ENCODE measurements around the gene C5orf58.

C5orf58 gene

GRCh38 chr5:170288551-170288950, 55.8 kb downstream of the C5orf58 start:
- Histone ChIP-seq H3K9me3 (peaks cover 20% of the 10 kb centered on the region; the same call in 1 of the 2 replicates), H3K4me3 (no peak overlapping the region), H3K4me2 (peak overlapping the region; percentile 32), H3K4me1 (peaks cover 90% of the 10 kb centered on the region), H3K36me3 (peaks cover 94% of the 10 kb centered on the region), H3K9ac (no peak overlapping the region), H4K20me1 (peaks cover 68% of the 10 kb centered on the region), H3K27me3 (no peaks in the 10 kb centered on the region), H3K27ac (0 out of 2 replicates have a peak overlapping the region, but pooled peaks have one; percentile 5)
- TF ChIP-seq Cebpa-rat (IDR thresholded peaks at IDR 0.05): no peak

- H3K27me3 ChIP-seq: no peaks in the 10 kb centered on the region
- H4K20me1 ChIP-seq: peaks cover 73% of the 10 kb centered on the region
- no peak overlapping the region for H3K4me3 ChIP-seq
- no peak for TF ChIP-seq Cebpa-rat (IDR thresholded peaks at IDR 0.05)
- peaks cover 88% of the 10 kb centered on the region for H3K36me3 ChIP-seq
- H3K9ac ChIP-seq: no peak overlapping the region
- H3K9me3 ChIP-seq: peaks cover 18% of the 10 kb centered on the region; the same call in 1 of the 2 replicates
- no peak overlapping the region for H3K27ac ChIP-seq
- H3K4me2 ChIP-seq: peak overlapping the region; percentile 32; the same call in 1 of the 2 replicates
- peaks cover 91% of the 10 kb centered on the region for H3K4me1 ChIP-seq
Observed at GRCh38 chr5:170289121-170289520, 56.3 kb downstream of the C5orf58 start.

- H3K36me3 ChIP-seq: peaks cover 82% of the 10 kb centered on the region
- no peak overlapping the region for H3K4me2 ChIP-seq
- H3K9me3 ChIP-seq: peaks cover 12% of the 10 kb centered on the region; the same call in 1 of the 2 replicates
- H4K20me1 ChIP-seq: peaks cover 80% of the 10 kb centered on the region
- no peaks in the 10 kb centered on the region for H3K27me3 ChIP-seq
- no peak for TF ChIP-seq Cebpa-rat (IDR thresholded peaks at IDR 0.05)
- peaks cover 94% of the 10 kb centered on the region for H3K4me1 ChIP-seq
- no peak overlapping the region for H3K9ac ChIP-seq
- no peak overlapping the region for H3K27ac ChIP-seq
- no peak overlapping the region for H3K4me3 ChIP-seq
Observed at GRCh38 chr5:170289764-170290163, 57.0 kb downstream of the C5orf58 start.

DNA sequence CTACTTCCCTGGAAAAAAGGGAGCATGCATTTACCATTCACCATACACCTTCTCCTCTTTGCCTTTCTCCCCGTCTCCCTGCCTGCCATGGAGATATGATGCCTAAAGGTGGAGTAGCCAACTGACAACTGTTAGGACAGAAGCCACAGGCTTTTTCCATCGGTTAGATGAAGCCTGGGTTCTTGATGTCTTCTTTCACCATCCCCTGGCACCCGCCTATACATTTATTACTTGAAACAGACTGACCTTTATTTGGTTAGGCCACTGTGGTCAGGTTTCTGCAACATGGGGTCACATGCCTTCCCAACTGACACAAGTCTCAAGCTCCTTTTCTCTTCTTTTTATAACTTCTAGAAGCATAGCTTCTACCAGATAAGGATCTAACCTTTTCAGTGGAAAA, 57.7 kb downstream of the C5orf58 start:
- Histone ChIP-seq H3K4me3 (no peak overlapping the region), H3K4me1 (peaks cover 94% of the 10 kb centered on the region), H3K9me3 (peaks cover 6% of the 10 kb centered on the region; the same call in 1 of the 2 replicates), H3K4me2 (no peak overlapping the region), H3K27me3 (no peaks in the 10 kb centered on the region), H3K9ac (no peak overlapping the region), H4K20me1 (peaks cover 87% of the 10 kb centered on the region), H3K27ac (no peak overlapping the region), H3K36me3 (peaks cover 75% of the 10 kb centered on the region)
- TF ChIP-seq Cebpa-rat (IDR thresholded peaks at IDR 0.05): no peak

DNA sequence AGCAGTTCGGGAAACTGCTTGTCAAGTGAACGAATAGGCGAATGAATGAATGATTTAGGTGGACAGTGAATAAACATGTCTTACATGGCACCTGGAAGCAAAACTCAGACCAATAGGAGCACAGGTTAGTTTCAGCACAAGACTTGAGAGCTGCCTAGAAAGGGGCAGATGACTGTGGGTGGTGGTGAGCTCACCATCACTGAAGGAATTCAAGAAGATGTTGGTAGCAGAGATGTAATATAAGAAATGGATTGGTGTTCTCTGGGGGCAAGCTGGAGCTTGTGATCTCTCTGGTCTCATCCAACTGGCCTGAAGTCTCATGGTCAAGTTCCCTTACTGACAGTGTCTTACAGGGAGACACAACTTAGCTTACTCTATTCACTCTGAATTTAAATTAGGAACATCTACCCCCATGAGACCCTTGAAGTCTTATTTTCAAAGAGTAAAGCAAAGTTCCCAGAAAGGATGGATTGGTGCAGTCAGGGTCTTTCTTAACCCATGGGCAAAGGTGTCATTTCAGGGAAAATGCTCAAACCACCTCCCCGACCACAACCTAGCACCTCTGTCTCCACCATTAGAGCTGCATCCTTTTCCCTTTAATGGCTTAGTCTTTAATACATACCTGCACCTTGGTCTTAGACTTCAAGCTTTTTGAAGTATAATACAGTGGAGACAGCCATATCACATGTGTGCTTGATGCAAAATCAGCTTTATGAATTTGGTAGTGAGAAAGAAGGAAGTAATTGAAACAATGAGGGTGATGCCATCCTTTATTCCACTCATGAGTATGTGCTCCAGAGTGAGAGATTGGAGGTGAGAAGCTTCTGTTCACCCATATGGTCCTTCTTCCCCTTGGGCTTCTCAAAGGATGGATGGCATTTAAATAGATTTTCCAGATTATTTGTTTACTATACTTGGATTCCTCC, 59.7 kb downstream of the C5orf58 start:
- peak overlapping the region; percentile 96 for H3K4me2 ChIP-seq
- no peak overlapping the region for H3K9ac ChIP-seq
- no peak overlapping the region for H3K27ac ChIP-seq
- H3K9me3 ChIP-seq: no peaks in the 10 kb centered on the region
- H3K4me3 ChIP-seq: no peak overlapping the region
- peaks cover 55% of the 10 kb centered on the region for H3K36me3 ChIP-seq
- peaks cover 77% of the 10 kb centered on the region for H4K20me1 ChIP-seq
- TF ChIP-seq Cebpa-rat (IDR thresholded peaks at IDR 0.05): no peak
- H3K27me3 ChIP-seq: no peaks in the 10 kb centered on the region
- H3K4me1 ChIP-seq: peaks cover 83% of the 10 kb centered on the region

DNA sequence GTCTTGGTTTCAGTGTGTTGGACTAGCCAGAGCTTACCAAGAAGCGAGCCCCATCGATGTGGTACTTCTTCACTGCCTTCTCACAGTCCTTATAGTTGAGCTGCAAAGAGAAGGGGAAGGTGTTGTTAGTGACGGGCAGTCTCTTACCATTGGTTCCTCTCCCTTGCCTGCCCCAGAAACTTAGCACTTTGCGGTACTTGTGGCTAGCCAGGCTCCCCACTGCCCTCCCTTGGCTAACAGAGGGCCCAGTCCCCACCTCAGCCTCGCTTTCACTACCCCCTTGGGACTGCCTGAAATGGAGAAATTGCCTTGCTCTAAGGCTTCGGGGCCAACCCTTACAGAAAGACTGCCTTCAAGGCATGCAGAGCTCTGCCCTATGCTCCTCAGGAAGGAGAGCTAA, 60.5 kb downstream of the C5orf58 start:
- no peak overlapping the region for H3K27ac ChIP-seq
- no peak overlapping the region for H3K9ac ChIP-seq
- TF ChIP-seq Cebpa-rat (IDR thresholded peaks at IDR 0.05): no peak
- peak overlapping the region; percentile 96 for H3K4me2 ChIP-seq
- no peaks in the 10 kb centered on the region for H3K9me3 ChIP-seq
- H3K27me3 ChIP-seq: no peaks in the 10 kb centered on the region
- no peak overlapping the region for H3K4me3 ChIP-seq
- H3K36me3 ChIP-seq: peaks cover 48% of the 10 kb centered on the region
- peaks cover 80% of the 10 kb centered on the region for H3K4me1 ChIP-seq
- H4K20me1 ChIP-seq: peaks cover 72% of the 10 kb centered on the region

- H3K9me3 ChIP-seq: no peaks in the 10 kb centered on the region
- no peaks in the 10 kb centered on the region for H3K27me3 ChIP-seq
- no peak overlapping the region for H3K27ac ChIP-seq
- peak overlapping the region; percentile 96 for H3K4me2 ChIP-seq
- H3K36me3 ChIP-seq: peaks cover 41% of the 10 kb centered on the region
- no peak for TF ChIP-seq Cebpa-rat (IDR thresholded peaks at IDR 0.05)
- peaks cover 65% of the 10 kb centered on the region for H4K20me1 ChIP-seq
- no peak overlapping the region for H3K4me3 ChIP-seq
- H3K9ac ChIP-seq: no peak overlapping the region
- peaks cover 80% of the 10 kb centered on the region for H3K4me1 ChIP-seq
Observed at GRCh38 chr5:170294057-170294456, 61.3 kb downstream of the C5orf58 start.

DNA sequence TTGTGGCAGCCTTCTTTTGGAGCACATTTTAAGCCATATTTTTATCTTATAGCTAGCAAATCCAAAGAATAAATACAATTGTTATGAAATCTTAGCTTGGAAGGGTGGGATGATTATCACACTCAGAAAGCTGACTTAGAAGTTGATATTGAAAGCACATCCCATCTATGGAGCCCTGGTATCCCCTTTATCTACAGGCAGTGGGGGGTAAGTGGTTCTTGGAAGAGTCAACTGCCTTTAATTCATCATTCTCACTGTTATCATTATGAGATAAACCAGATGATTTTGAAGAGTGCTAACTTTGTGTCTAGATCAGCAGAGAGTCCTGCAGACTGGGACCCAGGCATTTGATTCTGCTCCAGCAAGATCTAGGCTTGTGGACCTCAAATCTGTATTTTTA, 61.8 kb downstream of the C5orf58 start:
- Histone ChIP-seq H3K9me3 (no peaks in the 10 kb centered on the region), H3K4me1 (peaks cover 81% of the 10 kb centered on the region), H4K20me1 (peaks cover 65% of the 10 kb centered on the region), H3K4me2 (peak overlapping the region; percentile 96), H3K36me3 (peaks cover 36% of the 10 kb centered on the region), H3K27ac (no peak overlapping the region), H3K27me3 (no peaks in the 10 kb centered on the region), H3K4me3 (peak overlapping the region; percentile 85), H3K9ac (peak overlapping the region; percentile 13; the same call in 1 of the 2 replicates)
- no peak for TF ChIP-seq Cebpa-rat (IDR thresholded peaks at IDR 0.05)

Measured in BLaER1 (cell line).